ENCODE data around the gene STX16.
"Not testable (repeated sequence)": the region's sequence is repeated elsewhere in the genome, so short reads cannot be mapped to it uniquely, and the experiment has no call there.

STX16 gene

DNA sequence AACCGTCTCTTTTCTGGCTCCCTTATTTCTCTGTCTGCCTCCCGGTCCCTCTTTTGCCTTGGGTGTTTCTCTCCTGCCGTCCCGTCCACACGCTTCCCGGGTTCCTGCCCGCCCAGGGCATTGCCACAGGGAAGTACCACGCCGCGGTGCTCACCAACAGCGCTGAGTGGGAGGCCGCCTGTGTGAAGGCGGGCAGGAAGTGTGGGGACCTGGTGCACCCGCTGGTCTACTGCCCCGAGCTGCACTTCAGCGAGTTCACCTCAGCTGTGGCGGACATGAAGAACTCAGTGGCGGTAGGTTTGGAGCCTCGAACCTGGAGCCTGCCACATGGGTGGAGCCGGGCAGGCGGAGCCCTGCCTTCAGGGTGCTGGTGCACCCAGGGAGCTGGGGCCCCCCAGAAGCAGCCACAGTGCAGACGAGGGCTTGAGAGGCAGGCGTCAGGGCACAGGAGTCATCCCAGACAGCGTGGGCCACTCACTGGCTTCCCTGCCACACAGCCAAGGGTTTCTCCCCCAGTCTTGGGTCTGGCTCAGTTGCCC is 62.8 kb downstream of the STX16 start:
- DNase-seq = no peak

DNA sequence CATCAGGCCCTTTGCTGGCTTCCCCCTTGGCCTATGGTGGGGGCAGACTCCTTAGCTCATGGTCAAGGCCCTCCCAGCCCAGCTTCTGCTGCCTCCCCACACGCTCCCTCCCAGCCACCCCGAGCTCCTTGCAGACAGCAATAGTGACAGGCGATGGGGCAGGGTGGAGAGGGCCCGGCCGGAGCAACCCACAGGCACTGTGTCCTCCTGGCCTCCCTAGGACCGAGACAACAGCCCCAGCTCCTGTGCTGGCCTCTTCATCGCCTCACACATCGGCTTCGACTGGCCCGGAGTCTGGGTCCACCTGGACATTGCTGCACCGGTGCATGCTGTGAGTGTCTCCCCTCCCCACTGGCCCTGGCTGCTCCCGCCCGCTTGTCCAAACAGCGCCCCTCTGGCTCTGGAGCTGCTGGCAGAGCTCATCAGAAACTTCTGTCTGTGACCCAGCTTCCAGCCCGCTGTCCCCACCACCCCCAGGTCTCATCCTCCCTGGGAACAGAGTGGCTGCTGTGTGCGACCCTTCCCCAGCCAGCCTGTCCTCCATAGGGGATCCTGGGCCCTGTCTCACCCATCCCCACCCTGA is 63.3 kb downstream of the STX16 start:
- DNase-seq = no peak

DNA sequence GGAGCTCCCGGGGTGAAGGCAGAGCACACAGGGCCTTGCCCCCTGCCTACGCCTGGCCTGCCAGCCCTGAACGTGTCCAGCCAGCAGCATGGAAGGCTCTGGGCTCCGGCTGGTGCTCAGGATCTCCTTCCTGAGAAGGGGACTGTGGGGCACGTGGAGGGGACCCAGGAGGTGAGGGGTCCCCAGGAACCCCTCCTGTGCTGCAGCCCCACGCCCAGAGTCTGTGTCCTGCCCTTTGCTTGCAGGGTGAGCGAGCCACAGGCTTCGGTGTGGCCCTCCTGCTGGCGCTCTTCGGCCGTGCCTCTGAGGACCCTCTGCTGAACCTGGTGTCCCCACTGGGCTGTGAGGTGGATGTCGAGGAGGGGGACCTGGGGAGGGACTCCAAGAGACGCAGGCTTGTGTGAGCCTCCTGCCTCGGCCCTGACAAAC is 63.9 kb downstream of the STX16 start:
- no peak for DNase-seq

- no peak for DNase-seq
Observed at GRCh38 chr20:58715391-58715800, 64.3 kb downstream of the STX16 start.

DNA sequence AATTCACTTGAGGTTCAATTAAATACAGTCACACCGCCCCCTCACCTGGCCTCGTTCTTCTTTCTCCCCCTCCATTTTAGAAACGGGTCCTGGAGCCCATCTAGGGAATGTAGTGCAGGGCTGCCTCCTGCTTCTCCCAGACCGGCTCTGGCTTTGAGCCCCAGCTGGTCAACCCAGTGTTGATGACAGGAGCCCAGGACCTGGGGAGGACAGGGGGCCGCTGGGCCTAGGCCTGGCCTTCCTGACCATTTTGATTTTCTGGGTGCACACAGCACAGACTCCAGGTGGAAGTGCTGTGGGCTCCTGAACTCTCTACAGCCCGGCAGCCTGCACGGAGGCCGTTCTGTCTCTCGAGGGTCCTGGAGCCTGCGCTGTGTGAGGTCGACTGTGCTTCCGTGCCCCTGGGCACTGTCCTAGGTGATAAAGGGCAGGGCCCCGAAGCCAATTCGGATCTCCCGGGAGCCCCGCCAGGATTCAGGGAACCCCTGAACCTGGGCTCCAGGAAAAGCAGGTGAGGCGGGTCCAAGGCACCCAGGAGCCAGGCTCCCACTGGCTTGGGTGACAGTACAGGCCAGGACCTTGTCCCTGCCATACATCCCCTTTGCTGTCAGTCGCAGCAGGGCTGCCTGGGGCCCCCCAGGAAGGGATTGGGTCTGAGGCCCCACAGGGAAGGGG is 64.9 kb downstream of the STX16 start:
- DNase-seq = no peak

DNA sequence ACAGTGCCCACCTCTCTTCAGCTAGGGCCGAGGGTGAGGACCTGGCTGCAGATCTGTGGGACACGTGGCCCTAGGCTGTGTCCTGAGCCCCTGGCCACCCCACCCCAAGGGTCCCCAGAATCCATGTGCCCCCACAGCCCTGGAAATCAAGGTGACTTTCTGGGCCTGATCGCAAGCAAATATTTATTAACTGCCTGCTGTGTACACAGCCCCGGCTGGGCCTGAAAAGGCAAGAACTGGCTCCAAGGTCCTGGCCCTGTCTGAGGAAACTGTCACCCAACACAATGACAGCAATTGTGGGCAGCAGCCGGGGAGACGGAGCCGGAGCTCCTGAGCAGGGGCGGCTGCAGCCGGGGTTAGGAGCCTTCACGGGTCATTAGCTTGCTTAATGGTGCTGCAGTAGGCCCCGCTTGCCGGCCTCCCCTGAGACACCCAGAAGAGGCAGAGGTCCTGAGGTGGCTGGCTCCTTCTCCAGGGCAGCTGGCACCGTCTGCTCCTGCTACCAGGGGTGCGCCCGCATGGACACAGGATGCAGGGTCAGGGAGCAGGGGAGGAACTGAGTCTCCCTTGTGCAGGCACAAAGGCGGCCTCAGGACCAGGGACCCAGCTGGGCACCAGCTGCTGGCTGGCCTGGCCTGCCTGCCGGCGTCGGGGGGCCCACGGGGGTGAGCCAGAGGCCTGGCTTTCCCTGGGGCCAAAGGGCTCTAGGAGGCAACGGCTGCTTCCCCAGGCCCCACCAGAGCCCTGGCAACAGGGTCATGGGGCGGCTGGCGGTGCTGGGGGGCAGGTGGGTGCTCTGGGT is 65.6 kb downstream of the STX16 start:
- no peak for DNase-seq

- no peak for DNase-seq
Observed at GRCh38 chr20:58717278-58718091, 66.4 kb downstream of the STX16 start.

DNA sequence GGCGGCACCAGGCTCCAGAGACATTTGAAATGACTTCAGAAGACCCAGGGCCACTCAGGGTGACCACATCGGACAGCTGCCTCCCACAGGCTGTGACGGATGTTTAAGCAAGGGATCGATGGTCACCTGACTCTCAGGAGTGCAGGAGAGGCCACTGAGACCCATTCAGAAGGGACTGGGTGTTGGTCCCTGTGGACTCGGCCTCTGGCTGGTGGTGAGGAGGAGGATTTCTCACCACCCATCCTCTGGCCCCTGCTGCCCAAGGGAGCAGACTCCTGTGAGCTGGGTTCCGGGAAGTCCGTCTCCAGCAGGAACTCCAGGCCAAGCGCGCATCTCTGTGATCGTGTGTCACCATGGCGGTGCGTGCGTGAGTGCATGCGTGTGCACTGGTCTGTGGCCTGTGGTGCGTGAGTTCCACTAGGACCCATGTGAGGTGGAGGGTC is 67.1 kb downstream of the STX16 start:
- no peak for DNase-seq

DNA sequence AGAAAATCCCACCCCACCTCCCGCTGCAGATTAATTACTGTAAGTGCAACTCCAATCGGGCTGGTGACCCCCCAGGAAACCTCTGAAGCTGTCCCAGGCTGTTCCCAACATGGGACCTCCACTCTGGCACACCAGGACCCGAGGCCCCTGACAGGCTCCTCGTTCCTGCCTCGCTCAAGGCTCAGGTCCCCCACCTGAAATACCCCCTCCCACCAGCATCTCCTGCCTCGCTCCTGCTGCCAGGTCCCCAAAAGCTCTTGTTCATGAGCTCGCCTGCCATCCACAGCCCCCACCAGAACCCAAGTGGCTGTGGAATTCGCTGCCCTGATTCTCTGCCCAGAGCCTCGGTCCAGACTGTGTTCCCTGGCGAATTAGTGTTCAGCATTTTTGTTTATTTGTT is 67.6 kb downstream of the STX16 start:
- DNase-seq = no peak

DNA sequence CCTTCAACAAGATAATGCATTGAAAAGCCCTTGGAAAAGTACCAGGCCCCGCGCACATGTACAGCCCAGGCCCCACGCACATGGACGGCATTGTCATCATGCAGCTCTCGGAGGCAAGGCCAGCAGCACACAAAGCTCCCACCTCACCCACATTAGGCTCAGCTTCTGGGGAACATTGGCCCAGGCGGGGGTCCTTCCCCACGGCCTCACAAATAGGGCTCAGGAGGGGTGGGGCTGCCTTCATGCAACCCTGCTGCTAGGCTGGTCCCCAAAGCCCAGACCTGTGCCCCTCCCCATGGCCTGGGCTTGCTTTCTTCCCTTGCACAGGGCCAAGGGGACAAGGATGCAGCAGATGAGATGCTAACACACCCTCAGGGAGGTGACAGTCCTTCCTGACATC is 68.2 kb downstream of the STX16 start:
- DNase-seq = no peak

- no peak for DNase-seq
Observed at GRCh38 chr20:58719971-58720371, 68.9 kb downstream of the STX16 start.

GRCh38 chr20:58720890-58721289 is 69.8 kb downstream of the STX16 start:
- DNase-seq = no peak

GRCh38 chr20:58721951-58722778 is 71.1 kb downstream of the STX16 start:
- no peak for DNase-seq

- no peak for DNase-seq
Observed at GRCh38 chr20:58722877-58723627, 72.0 kb downstream of the STX16 start.

DNA sequence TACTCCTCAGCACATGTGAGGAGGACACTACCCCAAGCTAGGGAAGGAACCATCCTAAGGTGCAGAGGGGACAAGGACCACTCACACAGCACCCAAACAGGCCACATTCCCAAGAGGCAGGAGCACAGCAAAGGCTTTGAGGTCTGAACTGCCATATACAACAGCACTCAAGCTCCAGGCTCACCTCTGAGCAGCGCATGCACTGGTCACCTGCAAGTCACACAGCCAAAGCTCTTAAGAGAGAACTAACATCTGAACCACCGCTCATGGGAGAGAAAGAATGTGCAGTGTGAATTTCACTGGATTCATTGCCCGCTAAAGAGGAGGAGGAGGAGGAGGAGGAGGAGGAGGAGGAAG is 72.5 kb downstream of the STX16 start:
- DNase-seq = no peak

DNA sequence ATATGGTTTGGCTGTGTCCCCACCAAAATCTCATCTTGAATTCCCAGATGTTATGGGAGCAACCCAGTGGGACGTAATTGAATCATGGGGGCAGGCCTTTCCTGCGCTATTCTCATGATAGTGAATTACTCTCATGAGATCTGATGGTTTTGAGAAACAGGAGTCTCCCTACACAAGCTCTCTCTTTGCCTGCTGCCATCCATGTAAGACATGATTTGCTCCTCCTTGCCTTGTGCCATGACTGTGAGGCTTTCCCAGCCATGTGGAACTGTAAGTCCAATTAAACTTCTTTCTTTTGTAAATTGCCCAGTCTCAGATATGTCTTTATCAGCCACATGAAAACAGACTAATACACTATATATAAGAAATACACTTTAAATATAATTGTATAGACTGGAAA is 75.1 kb downstream of the STX16 start:
- not testable (repeated sequence) for DNase-seq
